ENCODE measurements around the gene C6.
"Not testable (repeated sequence)": the region's sequence is repeated elsewhere in the genome, so short reads cannot be mapped to it uniquely, and the experiment has no call there.

C6 gene

GRCh38 chr5:41186143-41186542 is 27.2 kb downstream of the C6 start:
- Histone ChIP-seq H2BK5ac (ENCODE audit: low read depth, low read length, poor library complexity) (no peak overlapping the region), H3K4ac (ENCODE audit: low read depth, low read length) (no peak overlapping the region), H4K8ac (ENCODE audit: low read depth, low read length) (no peak overlapping the region), H3K4me2 (ENCODE audit: low read length) (peak overlapping the region; percentile 42), H3K18ac (ENCODE audit: low read length) (no peak overlapping the region), H3K79me2 (ENCODE audit: control insufficient read depth, insufficient read depth, low read length, poor library complexity) (no peaks in the 10 kb centered on the region), H3K36me3 (ENCODE audit: control insufficient read depth in 1 of 2, insufficient read depth in 2 of 2, low read length in 2 of 2) (no peaks in the 10 kb centered on the region), H4K91ac (ENCODE audit: low read depth, low read length) (no peak overlapping the region), H3K14ac (ENCODE audit: low read length) (no peak overlapping the region), H3K27ac (ENCODE audit: low read depth, low read length) (no peak overlapping the region), H2AFZ (ENCODE audit: insufficient read depth, low read length, poor library complexity) (no peak overlapping the region), H3K27me3 (ENCODE audit: insufficient read depth, low read length) (no peaks in the 10 kb centered on the region), H3K9ac (ENCODE audit: low read length) (no peak overlapping the region), H2AK5ac (ENCODE audit: low read length) (no peak overlapping the region), H3K23ac (ENCODE audit: low read length) (no peak overlapping the region), H3K4me3 (ENCODE audit: low read depth, low read length) (no peak overlapping the region), H2BK120ac (ENCODE audit: insufficient read depth, low read length, poor library complexity) (no peak overlapping the region), H3K4me1 (ENCODE audit: control insufficient read depth in 1 of 2, insufficient read depth in 2 of 2, low read length in 2 of 2) (no peaks in the 10 kb centered on the region), H2BK12ac (ENCODE audit: low read length) (no peak overlapping the region), H3K79me1 (ENCODE audit: low read length) (no peaks in the 10 kb centered on the region), H3K9me3 (ENCODE audit: insufficient read depth, low read depth, low read length) (no peaks in the 10 kb centered on the region), H4K12ac (ENCODE audit: low read depth, low read length) (no peak overlapping the region)
- no CpG with 5 or more reads among the region's 1 CpG for WGBS (ENCODE audit: extremely low coverage, insufficient coverage, insufficient read length)
- peak; percentile 62 to 89 for DNase-seq

GRCh38 chr5:41183331-41183730 is 30.0 kb downstream of the C6 start:
- H3K27ac ChIP-seq (ENCODE audit: low read depth, low read length); H3K18ac ChIP-seq (ENCODE audit: low read length); H2AFZ ChIP-seq (ENCODE audit: insufficient read depth, low read length, poor library complexity); H3K36me3 ChIP-seq (ENCODE audit: control insufficient read depth in 1 of 2, insufficient read depth in 2 of 2, low read length in 2 of 2); DNase-seq; H3K9ac ChIP-seq (ENCODE audit: low read length); H3K23ac ChIP-seq (ENCODE audit: low read length); H3K9me3 ChIP-seq (ENCODE audit: insufficient read depth, low read depth, low read length); H3K4me2 ChIP-seq (ENCODE audit: low read length); H3K14ac ChIP-seq (ENCODE audit: low read length); H2BK120ac ChIP-seq (ENCODE audit: insufficient read depth, low read length, poor library complexity); H3K79me2 ChIP-seq (ENCODE audit: control insufficient read depth, insufficient read depth, low read length, poor library complexity); H3K4me3 ChIP-seq (ENCODE audit: low read depth, low read length); H4K12ac ChIP-seq (ENCODE audit: low read depth, low read length); H3K4me1 ChIP-seq (ENCODE audit: control insufficient read depth in 1 of 2, insufficient read depth in 2 of 2, low read length in 2 of 2); H3K79me1 ChIP-seq (ENCODE audit: low read length); H2AK5ac ChIP-seq (ENCODE audit: low read length); H4K91ac ChIP-seq (ENCODE audit: low read depth, low read length); H4K8ac ChIP-seq (ENCODE audit: low read depth, low read length); H2BK5ac ChIP-seq (ENCODE audit: low read depth, low read length, poor library complexity); H3K27me3 ChIP-seq (ENCODE audit: insufficient read depth, low read length); H2BK12ac ChIP-seq (ENCODE audit: low read length); H3K4ac ChIP-seq (ENCODE audit: low read depth, low read length): not testable (repeated sequence)
- WGBS (ENCODE audit: extremely low coverage, insufficient coverage, insufficient read length) = no CpG with 5 or more reads among the region's 1 CpG

GRCh38 chr5:41182666-41183065 is 30.7 kb downstream of the C6 start:
- Histone ChIP-seq H2AFZ (ENCODE audit: insufficient read depth, low read length, poor library complexity) (no peak overlapping the region), H4K91ac (ENCODE audit: low read depth, low read length) (no peak overlapping the region), H3K27me3 (ENCODE audit: insufficient read depth, low read length) (no peaks in the 10 kb centered on the region), H3K9me3 (ENCODE audit: insufficient read depth, low read depth, low read length) (no peaks in the 10 kb centered on the region), H3K27ac (ENCODE audit: low read depth, low read length) (no peak overlapping the region), H2AK5ac (ENCODE audit: low read length) (no peak overlapping the region), H3K9ac (ENCODE audit: low read length) (no peak overlapping the region), H3K79me2 (ENCODE audit: control insufficient read depth, insufficient read depth, low read length, poor library complexity) (no peaks in the 10 kb centered on the region), H3K4me1 (ENCODE audit: control insufficient read depth in 1 of 2, insufficient read depth in 2 of 2, low read length in 2 of 2) (no peaks in the 10 kb centered on the region), H3K14ac (ENCODE audit: low read length) (no peak overlapping the region), H2BK12ac (ENCODE audit: low read length) (no peak overlapping the region), H3K36me3 (ENCODE audit: control insufficient read depth in 1 of 2, insufficient read depth in 2 of 2, low read length in 2 of 2) (no peaks in the 10 kb centered on the region), H3K79me1 (ENCODE audit: low read length) (no peaks in the 10 kb centered on the region), H4K8ac (ENCODE audit: low read depth, low read length) (no peak overlapping the region), H3K23ac (ENCODE audit: low read length) (no peak overlapping the region), H3K4me3 (ENCODE audit: low read depth, low read length) (no peak overlapping the region), H3K4ac (ENCODE audit: low read depth, low read length) (no peak overlapping the region), H3K18ac (ENCODE audit: low read length) (no peak overlapping the region), H4K12ac (ENCODE audit: low read depth, low read length) (no peak overlapping the region), H2BK120ac (ENCODE audit: insufficient read depth, low read length, poor library complexity) (no peak overlapping the region), H3K4me2 (ENCODE audit: low read length) (no peak overlapping the region), H2BK5ac (ENCODE audit: low read depth, low read length, poor library complexity) (no peak overlapping the region)
- no peak for DNase-seq

GRCh38 chr5:41181691-41182564 is 31.4 kb downstream of the C6 start:
- H3K18ac ChIP-seq (ENCODE audit: low read length) = no peak overlapping the region
- no peak overlapping the region for H3K27ac ChIP-seq (ENCODE audit: low read depth, low read length)
- no peak overlapping the region for H3K4me3 ChIP-seq (ENCODE audit: low read depth, low read length)
- no peaks in the 10 kb centered on the region for H3K79me2 ChIP-seq (ENCODE audit: control insufficient read depth, insufficient read depth, low read length, poor library complexity)
- H3K4ac ChIP-seq (ENCODE audit: low read depth, low read length) = no peak overlapping the region
- no peak overlapping the region for H2AFZ ChIP-seq (ENCODE audit: insufficient read depth, low read length, poor library complexity)
- no peak overlapping the region for H3K23ac ChIP-seq (ENCODE audit: low read length)
- no peak overlapping the region for H4K8ac ChIP-seq (ENCODE audit: low read depth, low read length)
- H3K14ac ChIP-seq (ENCODE audit: low read length) = no peak overlapping the region
- no peak overlapping the region for H4K12ac ChIP-seq (ENCODE audit: low read depth, low read length)
- H4K91ac ChIP-seq (ENCODE audit: low read depth, low read length) = no peak overlapping the region
- no peaks in the 10 kb centered on the region for H3K27me3 ChIP-seq (ENCODE audit: insufficient read depth, low read length)
- DNase-seq = no peak
- no peak overlapping the region for H2BK12ac ChIP-seq (ENCODE audit: low read length)
- H3K9me3 ChIP-seq (ENCODE audit: insufficient read depth, low read depth, low read length) = no peaks in the 10 kb centered on the region
- H2BK120ac ChIP-seq (ENCODE audit: insufficient read depth, low read length, poor library complexity) = no peak overlapping the region
- no CpG with 5 or more reads among the region's 5 CpGs for WGBS (ENCODE audit: extremely low coverage, insufficient coverage, insufficient read length)
- H3K79me1 ChIP-seq (ENCODE audit: low read length) = no peaks in the 10 kb centered on the region
- H3K4me2 ChIP-seq (ENCODE audit: low read length) = no peak overlapping the region
- no peak overlapping the region for H2BK5ac ChIP-seq (ENCODE audit: low read depth, low read length, poor library complexity)
- H3K9ac ChIP-seq (ENCODE audit: low read length) = no peak overlapping the region
- no peaks in the 10 kb centered on the region for H3K36me3 ChIP-seq (ENCODE audit: control insufficient read depth in 1 of 2, insufficient read depth in 2 of 2, low read length in 2 of 2)
- no peak overlapping the region for H2AK5ac ChIP-seq (ENCODE audit: low read length)
- no peaks in the 10 kb centered on the region for H3K4me1 ChIP-seq (ENCODE audit: control insufficient read depth in 1 of 2, insufficient read depth in 2 of 2, low read length in 2 of 2)

Measured in trophoblast cell (in vitro differentiated cells and primary cell).